Neural progenitor cell (in vitro differentiated cells): Measurements from ENCODE around the gene ARHGAP26. TPM values are rescaled to one million over a fixed set of nuclear protein-coding genes. Genes with fewer than 3 reads are reported as not detected.
"Not testable (repeated sequence)": the region's sequence is repeated elsewhere in the genome, so short reads cannot be mapped to it uniquely, and the experiment has no call there.

Experiments used
- DNase-seq: peaks from one replicate; pipeline ENCODE4 v3.0.0-alpha.2; 2016; ENCODE audit warnings: low spot score
- H2AFZ ChIP-seq: fragments of 200-600 bp; sonication (generic); replicated peaks from 2 replicates; pipeline ENCODE4 v1.6.1; 2016; ENCODE audit warnings: antibody characterized with exemption
- H3F3A ChIP-seq: fragments of 200-600 bp; sonication (generic); 2 replicates; pipeline ENCODE4 v1.6.1; 2016; ENCODE audit warnings: antibody characterized with exemption, low read depth
- H3K27ac ChIP-seq: fragments of 200-600 bp; sonication (generic); 2 replicates; pipeline ENCODE4 v1.5.1; 2016; ENCODE audit warnings: mild to moderate bottlenecking
- H3K27me3 ChIP-seq: fragments of 200-600 bp; sonication (generic); 2 replicates; pipeline ENCODE4 v1.6.1; 2016; ENCODE audit warnings: mild to moderate bottlenecking, moderate library complexity
- H3K36me3 ChIP-seq: fragments of 200-600 bp; sonication (generic); 2 replicates; pipeline ENCODE4 v1.5.1; 2016
- H3K4me1 ChIP-seq: fragments of 200-600 bp; sonication (generic); 2 replicates; pipeline ENCODE4 v1.6.1; 2016; ENCODE audit warnings: mixed run types
- H3K4me2 ChIP-seq: fragments of 200-600 bp; sonication (generic); 2 replicates; pipeline ENCODE4 v1.6.1; 2016
- H3K4me3 ChIP-seq: fragments of 200-600 bp; sonication (generic); 2 replicates; pipeline ENCODE4 v1.5.1; 2016
- H3K79me2 ChIP-seq: fragments of 200-600 bp; sonication (generic); 2 replicates; pipeline ENCODE4 v1.6.1; 2016; ENCODE audit warnings: low read depth
- H3K9ac ChIP-seq: fragments of 200-600 bp; sonication (generic); 2 replicates; pipeline ENCODE4 v1.6.1; 2016
- H3K9me3 ChIP-seq: fragments of 200-600 bp; sonication (generic); 2 replicates; pipeline ENCODE4 v1.5.1; 2016; ENCODE audit warnings: low read depth
- H4K20me1 ChIP-seq: fragments of 200-600 bp; sonication (generic); 2 replicates; pipeline ENCODE4 v1.6.1; 2016; ENCODE audit warnings: low read depth
- H3K27ac Mint-ChIP-seq: 3 replicates; pipeline ENCODE4 v1.8.0; 2021; ENCODE audit warnings: mixed read lengths
- H3K27me3 Mint-ChIP-seq: 2 replicates; pipeline ENCODE4 v1.8.0; 2022; ENCODE audit warnings: low read depth, mild to moderate bottlenecking, inconsistent platforms, moderate library complexity, mixed read lengths; ENCODE audit not compliant: insufficient read depth
- H3K36me3 Mint-ChIP-seq: 3 replicates; pipeline ENCODE4 v1.8.0; 2021; ENCODE audit warnings: mixed read lengths
- H3K4me1 Mint-ChIP-seq: 3 replicates; pipeline ENCODE4 v1.8.0; 2021; ENCODE audit warnings: mixed read lengths
- H3K4me3 Mint-ChIP-seq: 3 replicates; pipeline ENCODE4 v1.8.0; 2021; ENCODE audit warnings: mild to moderate bottlenecking, moderate library complexity, mixed read lengths
- H3K9me3 Mint-ChIP-seq: 3 replicates; pipeline ENCODE4 v1.8.0; 2020; ENCODE audit warnings: mixed read lengths
- CTCF ChIP-seq: fragments of 200-600 bp; sonication (generic); IDR thresholded peaks from 2 replicates; pipeline ENCODE4 v1.5.1; 2017; ENCODE audit warnings: antibody characterized with exemption, mild to moderate bottlenecking
- EZH2 ChIP-seq: fragments of 200-600 bp; sonication (generic); IDR thresholded peaks from 2 replicates; pipeline ENCODE4 v1.6.1; 2017; ENCODE audit warnings: antibody characterized with exemption, mild to moderate bottlenecking, moderate library complexity
- EZH2phosphoT487 ChIP-seq: fragments of 200-600 bp; sonication (generic); IDR thresholded peaks from 2 replicates; pipeline ENCODE4 v1.6.1; 2017; ENCODE audit warnings: antibody characterized with exemption
- total RNA-seq: library from RNA; depleted of rRNA; stranded (reverse); fragments of >200 nt; gene quantifications from 2 replicates; pipeline ENCODE4 v1.2.3, GENCODE V29; 2015; ENCODE audit warnings: low replicate concordance

ARHGAP26 gene
- total RNA-seq, 1 donor from 2014 or later = 7.0 TPM

DNA sequence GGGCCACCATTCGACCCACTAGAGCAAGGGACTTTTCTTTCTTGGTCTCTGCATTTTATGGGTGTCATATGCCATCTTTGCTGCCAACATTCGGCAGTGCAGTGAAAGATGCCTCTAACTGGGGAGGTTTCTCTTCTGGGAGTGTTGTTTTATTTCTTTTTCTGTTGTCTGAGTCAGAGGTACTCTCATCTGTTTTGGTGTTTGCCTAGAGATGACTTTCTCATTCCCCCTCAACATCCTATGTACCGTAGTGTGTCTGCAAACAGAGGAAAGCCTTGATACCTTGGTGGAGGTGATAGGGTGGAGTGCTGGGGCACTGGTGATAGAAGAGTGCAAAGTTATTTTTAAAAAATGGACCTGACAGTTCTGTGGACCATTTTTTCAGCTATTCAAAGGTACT lies 182.1 kb downstream of the ARHGAP26 start:
- H3K9ac ChIP-seq = no peak overlapping the region
- Mint-ChIP-seq H3K36me3 (no peaks in the 10 kb centered on the region), H3K27ac (no peak overlapping the region), H3K27me3 (no peaks in the 10 kb centered on the region), H3K4me1 (no peaks in the 10 kb centered on the region), H3K9me3 (peaks cover 2% of the 10 kb centered on the region), H3K4me3 (no peak overlapping the region)
- no peak overlapping the region for H2AFZ ChIP-seq
- no peaks in the 10 kb centered on the region for H4K20me1 ChIP-seq
- H3K27me3 ChIP-seq = no peaks in the 10 kb centered on the region
- H3K79me2 ChIP-seq = no peaks in the 10 kb centered on the region
- H3K36me3 ChIP-seq = no peaks in the 10 kb centered on the region
- TF ChIP-seq EZH2 = no peak
- no peak for TF ChIP-seq EZH2phosphoT487
- no peak for TF ChIP-seq CTCF
- H3K4me2 ChIP-seq = no peak overlapping the region
- no peak for DNase-seq
- H3F3A ChIP-seq = no peaks in the 10 kb centered on the region
- no peaks in the 10 kb centered on the region for H3K9me3 ChIP-seq
- H3K4me1 ChIP-seq = no peaks in the 10 kb centered on the region
- no peak overlapping the region for H3K4me3 ChIP-seq
- H3K27ac ChIP-seq = no peak overlapping the region

DNA sequence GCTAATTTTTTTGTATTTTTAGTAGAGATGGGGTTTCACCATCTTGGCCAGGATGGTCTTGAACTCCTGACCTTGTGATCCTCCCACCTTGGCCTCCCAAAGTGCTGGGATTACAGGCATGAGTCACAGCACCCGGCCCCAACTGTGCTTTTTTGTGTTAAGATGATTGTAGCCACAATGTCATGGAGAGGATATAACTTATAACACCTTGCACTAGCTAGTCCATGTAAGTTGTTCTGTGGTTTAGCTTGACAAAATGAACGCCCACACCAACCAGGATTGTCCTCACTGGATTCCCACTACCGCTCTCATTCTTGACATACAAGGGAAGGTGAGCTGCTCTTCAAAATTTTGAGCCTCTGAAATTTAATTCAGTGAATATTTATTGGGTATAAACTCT lies 182.7 kb downstream of the ARHGAP26 start:
- H3K4me2 ChIP-seq, H3K36me3 Mint-ChIP-seq, H2AFZ ChIP-seq, H3K27ac Mint-ChIP-seq, H3K4me3 ChIP-seq, H3F3A ChIP-seq, H3K9me3 ChIP-seq, DNase-seq, H3K79me2 ChIP-seq, H3K27ac ChIP-seq, H3K9ac ChIP-seq, H4K20me1 ChIP-seq, H3K36me3 ChIP-seq, H3K9me3 Mint-ChIP-seq, H3K4me3 Mint-ChIP-seq, H3K4me1 Mint-ChIP-seq, H3K27me3 ChIP-seq, H3K4me1 ChIP-seq, H3K27me3 Mint-ChIP-seq: not testable (repeated sequence)

DNA sequence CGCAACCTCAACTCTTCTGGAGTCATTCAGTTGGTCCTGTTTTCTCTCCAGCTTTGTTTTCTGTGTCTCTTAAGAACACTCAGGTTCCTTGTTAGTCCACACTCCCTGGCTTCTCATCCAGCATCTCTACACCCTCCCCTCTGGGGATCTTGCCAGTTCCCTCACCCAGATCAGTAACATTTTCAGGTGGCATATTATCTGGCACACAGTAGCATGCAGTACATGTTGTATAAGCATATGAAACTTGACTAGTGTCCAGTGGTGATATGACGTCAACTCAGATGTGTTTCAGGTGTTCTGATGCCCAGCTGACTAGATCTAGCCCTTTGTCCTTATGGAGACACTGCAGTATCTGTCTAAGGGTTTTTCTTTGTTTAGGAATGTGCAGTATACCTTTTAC lies 184.3 kb downstream of the ARHGAP26 start:
- H3K79me2 ChIP-seq = no peaks in the 10 kb centered on the region
- no peaks in the 10 kb centered on the region for H3K27me3 Mint-ChIP-seq
- H3K9ac ChIP-seq = no peak overlapping the region

GRCh38 chr5:142955628-142956027 lies 185.5 kb downstream of the ARHGAP26 start:
- Histone ChIP-seq H3K4me3 (no peak overlapping the region), H3K4me1 (no peaks in the 10 kb centered on the region), H3K9me3 (no peaks in the 10 kb centered on the region), H4K20me1 (no peaks in the 10 kb centered on the region), H3K79me2 (no peaks in the 10 kb centered on the region), H3F3A (no peaks in the 10 kb centered on the region), H3K9ac (no peak overlapping the region), H3K4me2 (no peak overlapping the region), H3K27me3 (no peaks in the 10 kb centered on the region), H3K27ac (no peak overlapping the region), H2AFZ (no peak overlapping the region), H3K36me3 (no peaks in the 10 kb centered on the region)
- no peak overlapping the region for H3K4me3 Mint-ChIP-seq
- no peaks in the 10 kb centered on the region for H3K27me3 Mint-ChIP-seq
- DNase-seq = no peak
- H3K9me3 Mint-ChIP-seq = peaks cover 2% of the 10 kb centered on the region
- TF ChIP-seq EZH2phosphoT487 = no peak
- no peak for TF ChIP-seq EZH2
- TF ChIP-seq CTCF = no peak
- H3K36me3 Mint-ChIP-seq = no peaks in the 10 kb centered on the region
- H3K27ac Mint-ChIP-seq = no peak overlapping the region
- H3K4me1 Mint-ChIP-seq = no peaks in the 10 kb centered on the region

More for the DNA sequence above, 184.3 kb downstream of the ARHGAP26 start:
- no peaks in the 10 kb centered on the region for H3K4me1 ChIP-seq
- no peak for DNase-seq
- TF ChIP-seq EZH2 (no peak), CTCF (no peak), EZH2phosphoT487 (no peak)
- no peaks in the 10 kb centered on the region for H3F3A ChIP-seq
- H3K9me3 ChIP-seq = no peaks in the 10 kb centered on the region
- no peaks in the 10 kb centered on the region for H3K36me3 ChIP-seq
- H3K9me3 Mint-ChIP-seq = peaks cover 2% of the 10 kb centered on the region
- no peak overlapping the region for H3K27ac Mint-ChIP-seq
- H3K4me3 ChIP-seq = no peak overlapping the region
- H3K36me3 Mint-ChIP-seq = no peaks in the 10 kb centered on the region
- H2AFZ ChIP-seq = no peak overlapping the region
- H3K4me3 Mint-ChIP-seq = no peak overlapping the region
- no peak overlapping the region for H3K4me2 ChIP-seq
- H3K4me1 Mint-ChIP-seq = no peaks in the 10 kb centered on the region
- no peaks in the 10 kb centered on the region for H4K20me1 ChIP-seq
- H3K27me3 ChIP-seq = no peaks in the 10 kb centered on the region
- no peak overlapping the region for H3K27ac ChIP-seq
